Measurements from ENCODE around the gene RNF43.

The RNF43 gene

DNA sequence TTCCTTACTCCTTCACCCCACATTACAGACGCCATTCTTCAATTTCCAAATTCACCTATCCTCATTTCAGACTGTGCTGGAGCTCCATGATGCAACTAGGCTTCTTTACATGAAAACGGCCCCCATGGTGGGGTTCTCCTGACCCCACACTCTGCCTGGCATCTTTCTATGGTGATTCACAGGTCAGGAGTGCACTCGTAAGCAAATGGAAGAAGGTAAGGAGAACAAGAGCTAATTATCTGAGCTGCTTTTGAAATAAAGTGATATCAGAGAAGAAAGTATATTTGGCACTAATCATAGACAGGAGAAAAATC, 37.9 kb downstream of the RNF43 start:
- TF ChIP-seq TCF12 (IDR thresholded peaks at IDR 0.05; ENCODE audit: low read depth) (no peak), CREB1 (IDR thresholded peaks at IDR 0.05; ENCODE audit: low read depth) (no peak), TAF1 (IDR thresholded peaks at IDR 0.05; ENCODE audit: low read depth) (no peak), NFIC (IDR thresholded peaks at IDR 0.05) (no peak), FOXM1 (IDR thresholded peaks at IDR 0.05; ENCODE audit: borderline replicate concordance, low read depth) (no peak), EGR1 (IDR thresholded peaks at IDR 0.05) (no peak), RAD21 (IDR thresholded peaks at IDR 0.05; ENCODE audit: low read depth) (no peak), ZBTB7A (IDR thresholded peaks at IDR 0.05; ENCODE audit: low read depth) (no peak), YY1 (IDR thresholded peaks at IDR 0.05; ENCODE audit: low read depth) (no peak), TEAD4 (IDR thresholded peaks at IDR 0.05) (no peak), EP300 (IDR thresholded peaks at IDR 0.05; ENCODE audit: borderline replicate concordance) (no peak), CEBPB (IDR thresholded peaks at IDR 0.05) (no peak)
- TF ChIP-seq, protein P1, sequence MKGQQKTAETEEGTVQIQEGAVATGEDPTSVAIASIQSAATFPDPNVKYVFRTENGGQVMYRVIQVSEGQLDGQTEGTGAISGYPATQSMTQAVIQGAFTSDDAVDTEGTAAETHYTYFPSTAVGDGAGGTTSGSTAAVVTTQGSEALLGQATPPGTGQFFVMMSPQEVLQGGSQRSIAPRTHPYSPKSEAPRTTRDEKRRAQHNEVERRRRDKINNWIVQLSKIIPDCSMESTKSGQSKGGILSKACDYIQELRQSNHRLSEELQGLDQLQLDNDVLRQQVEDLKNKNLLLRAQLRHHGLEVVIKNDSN (IDR thresholded peaks at IDR 0.05) = no peak
- TF ChIP-seq, protein P2, sequence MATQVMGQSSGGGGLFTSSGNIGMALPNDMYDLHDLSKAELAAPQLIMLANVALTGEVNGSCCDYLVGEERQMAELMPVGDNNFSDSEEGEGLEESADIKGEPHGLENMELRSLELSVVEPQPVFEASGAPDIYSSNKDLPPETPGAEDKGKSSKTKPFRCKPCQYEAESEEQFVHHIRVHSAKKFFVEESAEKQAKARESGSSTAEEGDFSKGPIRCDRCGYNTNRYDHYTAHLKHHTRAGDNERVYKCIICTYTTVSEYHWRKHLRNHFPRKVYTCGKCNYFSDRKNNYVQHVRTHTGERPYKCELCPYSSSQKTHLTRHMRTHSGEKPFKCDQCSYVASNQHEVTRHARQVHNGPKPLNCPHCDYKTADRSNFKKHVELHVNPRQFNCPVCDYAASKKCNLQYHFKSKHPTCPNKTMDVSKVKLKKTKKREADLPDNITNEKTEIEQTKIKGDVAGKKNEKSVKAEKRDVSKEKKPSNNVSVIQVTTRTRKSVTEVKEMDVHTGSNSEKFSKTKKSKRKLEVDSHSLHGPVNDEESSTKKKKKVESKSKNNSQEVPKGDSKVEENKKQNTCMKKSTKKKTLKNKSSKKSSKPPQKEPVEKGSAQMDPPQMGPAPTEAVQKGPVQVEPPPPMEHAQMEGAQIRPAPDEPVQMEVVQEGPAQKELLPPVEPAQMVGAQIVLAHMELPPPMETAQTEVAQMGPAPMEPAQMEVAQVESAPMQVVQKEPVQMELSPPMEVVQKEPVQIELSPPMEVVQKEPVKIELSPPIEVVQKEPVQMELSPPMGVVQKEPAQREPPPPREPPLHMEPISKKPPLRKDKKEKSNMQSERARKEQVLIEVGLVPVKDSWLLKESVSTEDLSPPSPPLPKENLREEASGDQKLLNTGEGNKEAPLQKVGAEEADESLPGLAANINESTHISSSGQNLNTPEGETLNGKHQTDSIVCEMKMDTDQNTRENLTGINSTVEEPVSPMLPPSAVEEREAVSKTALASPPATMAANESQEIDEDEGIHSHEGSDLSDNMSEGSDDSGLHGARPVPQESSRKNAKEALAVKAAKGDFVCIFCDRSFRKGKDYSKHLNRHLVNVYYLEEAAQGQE (IDR thresholded peaks at IDR 0.05; ENCODE audit: low read depth) = no peak
- TF ChIP-seq, protein P3, sequence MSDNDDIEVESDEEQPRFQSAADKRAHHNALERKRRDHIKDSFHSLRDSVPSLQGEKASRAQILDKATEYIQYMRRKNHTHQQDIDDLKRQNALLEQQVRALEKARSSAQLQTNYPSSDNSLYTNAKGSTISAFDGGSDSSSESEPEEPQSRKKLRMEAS (IDR thresholded peaks at IDR 0.05) = no peak

DNA sequence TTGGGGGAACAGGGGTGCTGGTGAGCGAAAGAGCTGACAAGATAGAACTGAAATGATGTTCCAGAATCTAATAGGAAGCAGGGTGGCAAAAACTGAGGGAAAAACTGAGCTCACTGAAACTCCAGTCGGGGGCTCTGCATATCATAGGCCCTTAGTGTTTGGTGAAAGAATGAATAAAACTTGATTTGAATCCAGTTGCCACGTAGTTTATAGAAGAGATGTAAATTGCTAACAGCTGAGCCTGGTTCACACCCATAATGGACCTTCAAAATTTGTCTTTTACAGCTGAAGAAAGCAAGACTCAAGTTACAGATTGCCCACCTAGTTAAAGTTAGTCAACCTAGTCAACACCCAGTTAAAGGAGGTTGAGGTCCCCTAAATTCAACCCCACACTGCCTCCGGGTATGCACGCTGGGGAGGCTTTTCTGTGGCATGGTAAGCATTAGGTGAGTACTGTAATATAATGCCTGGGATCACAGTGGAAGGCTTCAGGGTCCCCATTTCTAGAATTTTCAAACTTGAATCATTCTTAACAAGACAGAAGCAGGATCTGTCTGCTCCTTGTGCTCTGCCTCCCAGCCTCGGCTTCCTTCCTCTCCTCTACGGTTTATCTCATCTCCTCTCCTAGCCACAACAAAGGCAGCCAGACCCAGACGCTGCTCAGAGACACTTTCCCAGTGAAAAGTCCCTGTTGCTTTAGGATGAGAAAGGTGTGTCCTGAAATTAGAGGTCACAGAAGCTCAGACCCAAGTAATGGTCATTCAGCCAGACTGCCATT, 38.4 kb downstream of the RNF43 start:
- TF ChIP-seq NFIC (IDR thresholded peaks at IDR 0.05) = no peak

DNA sequence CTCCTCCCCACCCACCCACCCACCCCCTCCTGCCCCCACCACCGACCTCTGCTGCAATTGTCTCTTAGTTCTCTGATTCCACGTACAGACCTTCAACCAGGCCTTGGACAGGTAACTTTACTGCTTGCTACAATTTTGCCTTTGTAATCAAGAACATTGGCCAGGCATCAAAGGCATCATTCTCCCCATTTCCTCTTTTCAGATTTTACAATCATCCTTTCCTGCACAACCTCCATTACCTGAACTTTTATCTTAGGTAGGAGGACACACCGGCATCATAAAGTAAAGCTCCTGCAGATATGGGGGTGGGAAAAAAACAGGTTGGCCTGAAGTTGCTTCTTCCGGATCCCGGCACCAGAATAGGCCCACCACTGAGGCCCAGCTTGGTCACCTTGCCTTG, 39.7 kb downstream of the RNF43 start:
- TF ChIP-seq CREB1 (IDR thresholded peaks at IDR 0.05; ENCODE audit: low read depth) (no peak), TAF1 (IDR thresholded peaks at IDR 0.05; ENCODE audit: low read depth) (no peak), YY1 (IDR thresholded peaks at IDR 0.05; ENCODE audit: low read depth) (no peak), TCF12 (IDR thresholded peaks at IDR 0.05; ENCODE audit: low read depth) (no peak), NFIC (IDR thresholded peaks at IDR 0.05) (no peak), EP300 (IDR thresholded peaks at IDR 0.05; ENCODE audit: borderline replicate concordance) (no peak), ZBTB7A (IDR thresholded peaks at IDR 0.05; ENCODE audit: low read depth) (no peak)
- TF ChIP-seq, protein P1 (IDR thresholded peaks at IDR 0.05) = no peak

DNA sequence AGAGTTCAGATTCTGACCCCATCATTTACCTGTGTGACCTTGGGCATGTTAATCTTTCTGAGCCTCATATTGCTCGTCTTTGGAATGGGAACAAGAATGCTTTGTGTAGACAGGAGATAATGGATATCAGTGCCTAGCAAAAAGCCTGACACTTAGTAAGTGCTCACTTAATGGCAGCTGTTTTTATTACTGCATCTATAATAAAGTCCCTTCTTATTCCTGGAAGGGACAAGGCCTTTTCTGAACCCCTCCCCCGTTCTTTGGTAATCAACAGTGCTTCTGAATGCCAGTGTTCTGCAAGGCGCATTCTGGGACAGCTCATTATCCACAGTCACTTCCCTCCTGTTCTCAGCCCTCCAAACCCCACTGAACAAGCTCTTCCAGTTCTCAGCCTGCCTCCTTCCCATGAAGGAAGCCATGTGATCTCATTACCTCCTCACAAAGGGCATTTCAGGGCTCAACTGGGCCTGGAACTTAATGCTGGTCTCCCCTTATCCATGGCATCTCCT, 40.2 kb downstream of the RNF43 start:
- TF ChIP-seq FOXM1 (IDR thresholded peaks at IDR 0.05; ENCODE audit: borderline replicate concordance, low read depth) = no peak
- TF ChIP-seq YY1 (IDR thresholded peaks at IDR 0.05; ENCODE audit: low read depth) = no peak
- TF ChIP-seq CEBPB (IDR thresholded peaks at IDR 0.05) = no peak
- TF ChIP-seq CREB1 (IDR thresholded peaks at IDR 0.05; ENCODE audit: low read depth) = no peak
- no peak for TF ChIP-seq NFIC (IDR thresholded peaks at IDR 0.05)
- TF ChIP-seq, protein P2 (IDR thresholded peaks at IDR 0.05; ENCODE audit: low read depth) = no peak
- TF ChIP-seq EP300 (IDR thresholded peaks at IDR 0.05; ENCODE audit: borderline replicate concordance) = no peak
- TF ChIP-seq RAD21 (IDR thresholded peaks at IDR 0.05; ENCODE audit: low read depth) = no peak
- TF ChIP-seq, protein P1 (IDR thresholded peaks at IDR 0.05) = peak; percentile 71
- TF ChIP-seq, protein P3 (IDR thresholded peaks at IDR 0.05) = 0 out of 2 replicates have a peak, but pooled peaks have one; percentile 24

DNA sequence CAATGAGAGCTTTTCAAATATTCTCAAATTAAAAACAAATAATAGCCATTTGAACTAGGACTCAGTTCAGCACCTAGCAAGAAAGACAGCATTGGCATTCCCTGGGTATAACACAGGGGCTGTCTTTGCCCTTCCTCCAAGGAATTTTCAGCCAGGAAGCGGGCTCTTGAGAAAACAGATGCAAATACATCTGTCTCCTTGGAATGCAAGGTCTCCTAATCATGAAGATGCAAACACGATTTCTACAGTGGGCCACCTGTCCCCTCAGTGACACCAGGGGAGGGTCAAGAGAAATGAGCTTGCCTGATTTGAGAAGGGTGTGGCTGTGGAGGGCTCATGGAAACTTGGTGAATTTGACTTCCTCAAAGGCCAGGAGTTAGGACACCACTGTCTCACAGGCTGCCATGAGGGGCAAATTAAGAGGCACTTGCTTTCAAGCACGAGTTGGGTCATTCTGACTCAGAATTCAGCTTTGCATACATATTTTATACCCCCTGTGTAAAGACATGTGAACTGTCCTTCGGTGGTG, 40.8 kb downstream of the RNF43 start:
- no peak for TF ChIP-seq TAF1 (IDR thresholded peaks at IDR 0.05; ENCODE audit: low read depth)
- TF ChIP-seq YY1 (IDR thresholded peaks at IDR 0.05; ENCODE audit: low read depth) = no peak
- no peak for TF ChIP-seq NFIC (IDR thresholded peaks at IDR 0.05)
- TF ChIP-seq, protein P3 (IDR thresholded peaks at IDR 0.05) = no peak
- TF ChIP-seq FOXM1 (IDR thresholded peaks at IDR 0.05; ENCODE audit: borderline replicate concordance, low read depth) = no peak
- no peak for TF ChIP-seq CEBPB (IDR thresholded peaks at IDR 0.05)
- TF ChIP-seq CREB1 (IDR thresholded peaks at IDR 0.05; ENCODE audit: low read depth) = no peak
- TF ChIP-seq, protein P2 (IDR thresholded peaks at IDR 0.05; ENCODE audit: low read depth) = peak; percentile 13; the same call in 1 of the 2 replicates
